HG02981 (cell line): ENCODE results near the gene PTTG1IP.

ENCODE experiments used
- ATAC-seq: cut with Tn5 transposase; IDR thresholded peaks from one replicate; pipeline ENCODE4 v1.9.1; 2021; ENCODE audit warnings: mild to moderate bottlenecking, moderate library complexity; ENCODE audit not compliant: unreplicated experiment

The PTTG1IP gene

GRCh38 chr21:44828362-44829056, 45.0 kb downstream of the PTTG1IP start:
- no peak for ATAC-seq

- ATAC-seq: no peak
These were observed 50.3 kb downstream of the PTTG1IP start for GRCh38 chr21:44823179-44823660.

- no peak for ATAC-seq
These were observed 50.9 kb downstream of the PTTG1IP start for GRCh38 chr21:44822484-44823178.

GRCh38 chr21:44820851-44821250, 52.6 kb downstream of the PTTG1IP start:
- no peak for ATAC-seq

GRCh38 chr21:44819283-44820243, 53.9 kb downstream of the PTTG1IP start:
- ATAC-seq: no peak

GRCh38 chr21:44818640-44819011, 54.9 kb downstream of the PTTG1IP start:
- no peak for ATAC-seq

- ATAC-seq: peak; percentile 64
These were observed 55.4 kb downstream of the PTTG1IP start, which contains the start of gene SUMO3 for GRCh38 chr21:44817914-44818639. Gene SUMO3 (minus strand): TSS chr21:44818062. CDS start chr21:44817968, 94 bp downstream.

- ATAC-seq: peak; percentile 68
These were observed 56.0 kb downstream of the PTTG1IP start for GRCh38 chr21:44817506-44817880.

GRCh38 chr21:44816761-44817505, 56.6 kb downstream of the PTTG1IP start:
- no peak for ATAC-seq

GRCh38 chr21:44815852-44816628, 57.5 kb downstream of the PTTG1IP start:
- ATAC-seq: no peak

GRCh38 chr21:44815225-44815624, 58.3 kb downstream of the PTTG1IP start:
- ATAC-seq: no peak

- ATAC-seq: no peak
These were observed 58.9 kb downstream of the PTTG1IP start for GRCh38 chr21:44814498-44815023.

- ATAC-seq: no peak
These were observed 59.8 kb downstream of the PTTG1IP start for GRCh38 chr21:44813727-44814126.

- no peak for ATAC-seq
These were observed 60.3 kb downstream of the PTTG1IP start for GRCh38 chr21:44813149-44813548.

GRCh38 chr21:44812640-44813039, 60.9 kb downstream of the PTTG1IP start:
- no peak for ATAC-seq

GRCh38 chr21:44810779-44811178, 62.7 kb downstream of the PTTG1IP start:
- ATAC-seq: no peak

- no peak for ATAC-seq
These were observed 67.6 kb downstream of the PTTG1IP start for GRCh38 chr21:44805859-44806258.

GRCh38 chr21:44805226-44805625, 68.3 kb downstream of the PTTG1IP start:
- no peak for ATAC-seq

- no peak for ATAC-seq
These were observed 68.7 kb downstream of the PTTG1IP start for GRCh38 chr21:44804762-44805161.
